Measurements from ENCODE around the gene IGLL5.

The IGLL5 gene

DNA sequence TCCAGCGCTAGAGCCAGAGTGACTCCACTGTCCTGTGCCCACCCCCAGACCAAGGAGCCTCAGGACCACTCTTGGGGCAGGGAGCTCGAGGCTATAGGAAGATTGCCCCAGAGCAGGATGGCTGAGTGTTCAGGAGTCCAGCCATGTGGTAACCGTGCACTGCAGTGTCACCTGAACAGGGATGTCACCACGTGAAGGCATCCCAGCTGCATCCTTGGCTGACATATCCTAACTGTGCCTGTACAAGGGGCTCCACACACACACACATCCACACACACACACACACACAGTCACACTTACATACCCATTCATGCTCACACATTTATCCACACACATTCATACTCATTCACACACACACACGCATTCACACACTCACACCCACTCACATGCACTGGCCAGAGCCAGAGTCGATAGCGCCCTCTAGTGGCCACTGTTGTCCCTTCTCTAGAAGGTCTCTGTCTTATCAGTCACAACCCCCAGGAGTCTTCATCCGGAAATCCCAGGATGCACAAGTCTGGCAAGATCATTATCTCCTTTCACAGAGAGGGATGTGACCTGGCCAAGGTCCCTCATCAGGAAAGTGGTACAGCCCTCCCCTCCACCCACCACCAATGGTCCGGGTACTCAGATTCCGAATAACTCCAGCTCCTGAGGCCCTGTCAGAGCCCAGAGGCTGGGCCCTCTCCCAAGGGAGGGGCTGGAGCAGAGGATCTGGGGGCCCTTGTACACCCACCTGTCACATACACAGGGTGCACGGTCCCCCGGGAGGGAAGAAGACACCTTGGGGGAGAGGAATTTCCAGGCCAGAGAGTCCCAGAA lies 55.1 kb downstream of the IGLL5 start:
- no peaks in the 10 kb centered on the region for H3K27me3 ChIP-seq (ENCODE audit: low read depth, low read length)
- no peak overlapping the region for H3K27ac ChIP-seq (ENCODE audit: low read length)
- no peaks in the 10 kb centered on the region for H3K9me3 ChIP-seq (ENCODE audit: control insufficient read depth in 1 of 2, low read length in 2 of 2)
- H3K4me1 ChIP-seq (ENCODE audit: control insufficient read depth in 1 of 2, insufficient read depth in 2 of 2, low read length in 2 of 2), result no peaks in the 10 kb centered on the region
- no peaks in the 10 kb centered on the region for H3K36me3 ChIP-seq (ENCODE audit: control insufficient read depth in 1 of 2, insufficient read depth in 2 of 2, low read length in 2 of 2)
- no peak overlapping the region for H3K4me3 ChIP-seq (ENCODE audit: low read depth in 1 of 2, low read length in 2 of 2)

DNA sequence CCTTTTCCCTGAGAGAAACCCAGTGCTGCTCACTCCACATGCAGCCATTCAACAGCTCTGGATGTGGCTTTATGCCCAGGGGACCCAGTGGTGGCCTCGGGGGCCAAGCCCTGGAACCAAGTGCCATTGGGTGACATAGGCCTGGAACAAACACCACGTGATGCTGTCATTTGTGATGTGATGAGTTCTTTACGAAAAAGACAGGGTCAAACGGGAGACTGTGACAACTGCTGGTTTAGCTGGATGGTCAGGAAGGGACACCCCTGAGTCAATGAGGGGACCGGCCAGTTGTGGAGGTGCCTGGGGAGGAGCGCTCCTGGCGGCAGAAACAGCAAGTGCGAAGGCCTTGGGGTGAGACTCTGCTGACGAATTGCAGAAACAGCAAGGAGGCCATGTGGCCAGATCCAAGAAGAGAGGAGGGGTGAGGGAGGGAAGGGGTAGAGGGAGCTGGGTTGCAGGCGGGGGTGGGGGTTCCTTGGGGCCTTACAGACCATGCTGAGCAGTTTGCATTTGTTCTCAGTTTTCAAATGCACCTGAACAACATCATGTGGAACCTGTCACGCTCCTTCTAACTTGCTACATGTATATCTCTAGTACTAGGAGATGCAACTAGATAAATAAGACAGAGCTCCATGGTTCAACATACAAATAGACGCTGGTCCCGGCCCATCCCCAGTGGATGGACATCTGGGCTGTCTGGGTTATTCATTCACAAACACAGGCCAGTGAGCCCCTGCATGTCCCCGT lies 56.1 kb downstream of the IGLL5 start:
- H3K27me3 ChIP-seq (ENCODE audit: low read depth, low read length), result no peaks in the 10 kb centered on the region
- no peaks in the 10 kb centered on the region for H3K36me3 ChIP-seq (ENCODE audit: control insufficient read depth in 1 of 2, insufficient read depth in 2 of 2, low read length in 2 of 2)
- H3K9me3 ChIP-seq (ENCODE audit: control insufficient read depth in 1 of 2, low read length in 2 of 2), result no peaks in the 10 kb centered on the region
- H3K27ac ChIP-seq (ENCODE audit: low read length), result no peak overlapping the region
- no peak overlapping the region for H3K4me3 ChIP-seq (ENCODE audit: low read depth in 1 of 2, low read length in 2 of 2)
- no peaks in the 10 kb centered on the region for H3K4me1 ChIP-seq (ENCODE audit: control insufficient read depth in 1 of 2, insufficient read depth in 2 of 2, low read length in 2 of 2)

DNA sequence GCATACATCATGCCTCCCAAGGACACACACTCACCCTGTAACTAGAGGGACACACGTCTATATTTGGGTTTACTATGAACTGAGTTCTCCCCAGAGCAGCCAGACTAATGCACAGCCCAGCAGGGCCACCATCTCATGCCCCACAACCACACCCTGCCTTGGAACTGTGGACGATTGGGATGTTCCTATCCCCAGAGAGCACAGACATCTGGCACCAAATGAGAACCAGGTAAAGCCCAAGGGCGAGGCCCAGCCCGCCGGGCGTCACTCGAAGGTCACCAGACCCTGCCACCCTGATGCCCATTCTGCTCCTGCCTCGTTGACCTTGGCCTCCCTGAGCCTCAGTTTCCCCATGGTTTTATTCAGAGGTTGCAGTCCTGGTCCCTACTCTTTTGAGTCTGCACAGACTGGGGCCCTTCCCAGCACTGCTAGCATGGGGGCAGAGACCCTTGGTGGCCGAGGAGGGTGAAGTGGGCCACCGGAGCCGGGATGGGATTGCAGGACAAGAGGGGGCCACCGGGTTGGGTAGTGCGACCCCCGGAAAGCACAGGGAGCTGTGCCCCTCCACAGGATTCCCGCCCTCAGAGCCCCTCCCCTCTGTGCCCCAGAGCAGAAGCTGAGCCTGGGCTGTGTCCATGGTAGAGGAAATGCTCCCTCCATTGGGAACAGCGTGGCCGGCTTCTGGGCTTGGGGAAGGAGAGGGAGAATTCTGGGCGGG lies 56.8 kb downstream of the IGLL5 start:
- Histone ChIP-seq H3K27ac (ENCODE audit: low read length) (no peak overlapping the region), H3K9me3 (ENCODE audit: control insufficient read depth in 1 of 2, low read length in 2 of 2) (no peaks in the 10 kb centered on the region), H3K4me3 (ENCODE audit: low read depth in 1 of 2, low read length in 2 of 2) (no peak overlapping the region), H3K4me1 (ENCODE audit: control insufficient read depth in 1 of 2, insufficient read depth in 2 of 2, low read length in 2 of 2) (no peaks in the 10 kb centered on the region), H3K27me3 (ENCODE audit: low read depth, low read length) (no peaks in the 10 kb centered on the region), H3K36me3 (ENCODE audit: control insufficient read depth in 1 of 2, insufficient read depth in 2 of 2, low read length in 2 of 2) (no peaks in the 10 kb centered on the region)

DNA sequence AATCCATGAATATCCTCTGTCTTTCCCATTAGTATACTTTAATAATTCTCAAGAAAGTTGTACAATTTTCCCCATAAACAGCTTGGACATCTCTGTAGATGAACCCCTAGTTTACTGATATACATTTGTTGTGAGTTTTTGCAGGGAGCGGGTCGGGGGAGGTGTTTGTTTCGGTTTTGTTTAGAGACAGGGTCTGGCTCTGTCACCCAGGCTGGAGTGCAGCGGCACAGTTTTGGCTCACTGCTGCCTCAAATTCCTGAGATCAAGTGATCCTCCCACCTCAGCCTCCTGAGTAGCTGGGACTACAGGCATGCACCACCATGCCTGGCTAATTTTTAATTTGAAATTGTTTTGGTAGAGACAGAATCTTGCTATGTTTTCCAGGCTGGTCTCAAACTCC lies 57.6 kb downstream of the IGLL5 start:
- Histone ChIP-seq H3K4me1 (ENCODE audit: control insufficient read depth in 1 of 2, insufficient read depth in 2 of 2, low read length in 2 of 2) (no peaks in the 10 kb centered on the region), H3K36me3 (ENCODE audit: control insufficient read depth in 1 of 2, insufficient read depth in 2 of 2, low read length in 2 of 2) (no peaks in the 10 kb centered on the region), H3K27ac (ENCODE audit: low read length) (no peak overlapping the region), H3K9me3 (ENCODE audit: control insufficient read depth in 1 of 2, low read length in 2 of 2) (no peaks in the 10 kb centered on the region), H3K27me3 (ENCODE audit: low read depth, low read length) (no peaks in the 10 kb centered on the region), H3K4me3 (ENCODE audit: low read depth in 1 of 2, low read length in 2 of 2) (no peak overlapping the region)
